Measurements from ENCODE around the gene COMMD4.
A peak's percentile ranks its signal among the peaks of the same experiment; 100 is the strongest.
"Not testable (repeated sequence)": the region's sequence is repeated elsewhere in the genome, so short reads cannot be mapped to it uniquely, and the experiment has no call there.

The COMMD4 gene
- total RNA-seq, result 10.4 to 16.5 (median 13.3) reads per million in 3 donors

DNA sequence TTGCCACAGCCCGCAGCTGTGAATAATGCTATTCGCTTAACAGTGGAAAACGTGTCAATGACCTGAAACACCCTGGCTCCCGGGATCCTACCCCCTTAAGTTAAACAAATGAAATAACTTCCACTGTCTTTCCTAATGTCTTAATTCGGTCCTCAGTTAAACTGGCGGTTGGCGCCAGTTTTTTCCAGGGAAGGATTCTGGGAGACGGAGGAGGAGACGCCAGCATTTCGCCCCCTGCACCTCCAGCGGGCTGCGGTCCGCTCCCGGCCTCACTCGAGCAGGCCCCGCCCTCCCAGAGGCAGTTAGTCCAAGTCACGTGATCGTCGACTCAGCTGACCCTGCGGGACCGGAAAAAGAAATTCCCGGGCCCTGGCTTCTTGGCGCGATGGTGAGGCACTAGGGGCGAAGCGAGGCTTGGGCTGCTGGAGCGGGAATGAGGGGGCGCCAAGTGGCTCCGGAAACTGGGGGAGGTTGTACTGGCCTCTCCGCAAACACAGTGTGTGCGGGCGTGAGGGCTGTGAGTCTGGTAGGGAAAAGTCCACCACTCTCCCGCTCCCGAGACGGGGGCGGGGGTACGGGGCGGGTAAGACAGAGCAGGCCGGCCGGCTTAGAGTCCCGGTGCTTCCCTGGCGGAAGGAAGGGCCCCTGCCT, at the start of gene COMMD4:
Gene COMMD4, plus strand, starts transcription at position 359 of the 651 bp plus-strand sequence. Its CDS starts 27 bp downstream, at position 386.
- H3K27me3 ChIP-seq (replicated peaks; ENCODE audit: control insufficient read depth, insufficient read depth, low read length, poor library complexity, severe bottlenecking), result no peaks in the 10 kb centered on the region
- peaks cover 11% of the 10 kb centered on the region for H3K4me1 ChIP-seq (ENCODE audit: control insufficient read depth, insufficient read depth, low read length, poor library complexity, severe bottlenecking)
- peaks cover 5% of the 10 kb centered on the region for H3K36me3 ChIP-seq (ENCODE audit: control insufficient read depth, insufficient read depth, low read length)
- H3K9me3 ChIP-seq (ENCODE audit: control insufficient read depth, low read length), result no peaks in the 10 kb centered on the region
- DNase-seq, result peak; percentile 51 to 66 (median 55)
- peak within 1 kb of the TSS; percentile 59 for H3K4me3 ChIP-seq (ENCODE audit: insufficient read depth, low read depth, low read length, poor library complexity, severe bottlenecking)
- peak within 1 kb of the TSS; percentile 35 for H3K27ac ChIP-seq (ENCODE audit: insufficient read depth, low read length, poor library complexity, severe bottlenecking)

DNA sequence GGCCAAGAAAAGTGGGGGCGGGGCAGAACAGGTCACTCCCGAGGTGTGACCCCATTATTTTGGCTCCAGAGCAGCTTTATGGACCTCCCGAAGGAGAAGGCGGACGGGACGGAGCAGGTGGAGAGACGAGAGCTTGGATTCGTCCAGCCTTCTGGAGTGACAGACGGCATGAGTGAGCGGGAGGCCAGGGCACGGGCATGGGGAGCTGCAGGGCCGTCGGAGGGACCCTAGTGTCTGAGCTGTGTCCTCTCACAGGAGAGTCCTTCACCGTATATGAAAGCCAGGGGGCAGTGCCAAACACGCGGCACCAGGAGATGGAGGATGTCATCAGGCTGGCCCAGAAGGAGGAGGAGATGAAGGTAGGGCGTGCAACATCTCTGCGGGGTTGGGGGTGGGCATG, 42.2 kb upstream of the COMMD4 start:
- H3K27me3 ChIP-seq (replicated peaks; ENCODE audit: control insufficient read depth, insufficient read depth, low read length, poor library complexity, severe bottlenecking); DNase-seq; H3K4me1 ChIP-seq (ENCODE audit: control insufficient read depth, insufficient read depth, low read length, poor library complexity, severe bottlenecking): not testable (repeated sequence)

DNA sequence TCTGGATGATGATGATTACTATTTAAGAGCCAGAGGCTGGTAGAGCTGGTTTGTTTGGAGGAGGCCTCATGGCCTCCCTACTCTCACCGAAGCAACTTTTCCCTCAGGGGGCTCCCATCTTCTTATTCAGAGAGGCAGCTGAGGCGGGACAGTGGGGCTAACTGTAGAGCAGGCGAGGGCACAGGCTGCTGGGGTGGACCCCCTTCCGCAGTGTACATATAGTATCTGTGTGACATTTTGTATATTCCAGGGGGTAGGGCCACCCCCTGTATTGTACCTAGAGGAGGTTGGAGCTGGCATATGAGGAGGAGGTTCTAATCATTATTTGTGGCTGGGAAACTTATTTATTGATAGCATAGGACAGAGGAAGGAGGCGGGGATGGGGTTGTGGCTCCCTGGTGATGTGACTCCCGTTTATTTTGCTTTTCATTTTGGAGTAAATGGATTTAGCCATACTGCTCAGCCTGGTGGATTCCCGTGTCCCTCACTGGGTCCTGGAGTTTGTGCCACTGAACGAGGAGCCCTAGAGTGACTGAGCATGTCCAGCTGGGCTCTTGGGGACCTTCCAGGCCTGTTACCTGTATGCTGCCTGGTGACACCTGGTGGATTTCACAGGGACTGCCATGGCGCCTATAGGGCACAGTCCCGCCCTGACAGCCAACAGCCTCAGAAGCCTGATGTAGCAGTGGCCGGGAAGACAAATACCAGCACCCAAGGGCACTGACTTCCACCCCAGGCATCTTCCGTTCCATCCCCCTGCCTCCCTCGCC, 37.1 kb upstream of the COMMD4 start:
- H3K4me1 ChIP-seq (ENCODE audit: control insufficient read depth, insufficient read depth, low read length, poor library complexity, severe bottlenecking); H3K9me3 ChIP-seq (ENCODE audit: control insufficient read depth, low read length); H3K36me3 ChIP-seq (ENCODE audit: control insufficient read depth, insufficient read depth, low read length); H3K27me3 ChIP-seq (replicated peaks; ENCODE audit: control insufficient read depth, insufficient read depth, low read length, poor library complexity, severe bottlenecking); H3K4me3 ChIP-seq (ENCODE audit: insufficient read depth, low read depth, low read length, poor library complexity, severe bottlenecking); H3K27ac ChIP-seq (ENCODE audit: insufficient read depth, low read length, poor library complexity, severe bottlenecking); DNase-seq: not testable (repeated sequence)

More for the DNA sequence above, 42.2 kb upstream of the COMMD4 start:
- H3K9me3 ChIP-seq (ENCODE audit: control insufficient read depth, low read length); H3K27ac ChIP-seq (ENCODE audit: insufficient read depth, low read length, poor library complexity, severe bottlenecking); H3K4me3 ChIP-seq (ENCODE audit: insufficient read depth, low read depth, low read length, poor library complexity, severe bottlenecking); H3K36me3 ChIP-seq (ENCODE audit: control insufficient read depth, insufficient read depth, low read length): not testable (repeated sequence)

DNA sequence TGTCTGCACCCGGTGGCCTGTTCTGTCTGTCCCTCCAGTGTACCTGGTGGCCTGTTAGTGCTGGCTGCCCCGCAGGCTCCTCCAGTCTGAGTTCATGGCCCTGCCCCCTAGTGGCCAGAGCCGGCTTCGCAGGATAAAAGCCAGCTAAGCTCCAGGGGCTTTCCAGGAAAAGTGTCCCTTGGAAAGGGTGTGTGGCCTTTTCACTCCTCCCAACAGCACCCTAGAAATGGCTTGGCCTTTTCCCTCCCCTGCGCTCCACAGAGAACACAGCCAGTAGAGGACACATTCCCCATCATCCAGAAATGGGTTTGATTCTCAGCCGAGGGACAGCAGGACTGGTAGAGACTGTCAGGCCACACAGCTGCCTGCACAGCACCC, 36.6 kb upstream of the COMMD4 start:
- peak; percentile 19 to 47 (median 38) for DNase-seq

DNA sequence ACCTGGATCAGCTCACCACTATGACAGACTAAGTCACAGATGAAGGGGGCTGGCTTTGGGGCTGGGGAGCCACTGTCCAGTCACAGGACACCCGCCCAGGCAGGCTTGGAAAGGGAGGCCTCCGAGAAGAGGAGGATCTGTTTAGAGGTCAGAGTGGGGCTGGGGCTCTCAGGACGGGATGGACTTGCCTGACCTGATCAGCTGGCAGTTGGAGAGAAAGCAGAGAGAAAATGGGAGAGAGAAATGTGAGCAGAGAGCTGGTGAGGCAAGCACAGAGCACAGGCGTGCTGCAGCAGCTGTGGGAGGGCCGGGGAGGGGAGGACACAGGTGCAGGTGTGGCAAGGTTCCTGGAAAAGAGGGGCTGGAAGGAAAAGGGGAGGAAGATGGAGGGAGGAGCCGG, 35.8 kb upstream of the COMMD4 start:
- not testable (repeated sequence) for H3K9me3 ChIP-seq (ENCODE audit: control insufficient read depth, low read length); DNase-seq; H3K36me3 ChIP-seq (ENCODE audit: control insufficient read depth, insufficient read depth, low read length); H3K4me1 ChIP-seq (ENCODE audit: control insufficient read depth, insufficient read depth, low read length, poor library complexity, severe bottlenecking); H3K27ac ChIP-seq (ENCODE audit: insufficient read depth, low read length, poor library complexity, severe bottlenecking); H3K4me3 ChIP-seq (ENCODE audit: insufficient read depth, low read depth, low read length, poor library complexity, severe bottlenecking); H3K27me3 ChIP-seq (replicated peaks; ENCODE audit: control insufficient read depth, insufficient read depth, low read length, poor library complexity, severe bottlenecking)

More for the DNA sequence above, 36.6 kb upstream of the COMMD4 start:
- not testable (repeated sequence) for H3K36me3 ChIP-seq (ENCODE audit: control insufficient read depth, insufficient read depth, low read length); H3K4me3 ChIP-seq (ENCODE audit: insufficient read depth, low read depth, low read length, poor library complexity, severe bottlenecking); H3K27me3 ChIP-seq (replicated peaks; ENCODE audit: control insufficient read depth, insufficient read depth, low read length, poor library complexity, severe bottlenecking); H3K9me3 ChIP-seq (ENCODE audit: control insufficient read depth, low read length); H3K27ac ChIP-seq (ENCODE audit: insufficient read depth, low read length, poor library complexity, severe bottlenecking); H3K4me1 ChIP-seq (ENCODE audit: control insufficient read depth, insufficient read depth, low read length, poor library complexity, severe bottlenecking)

GRCh38 chr15:75302318-75302717, 33.5 kb upstream of the COMMD4 start:
- H3K36me3 ChIP-seq (ENCODE audit: control insufficient read depth, insufficient read depth, low read length), result no peaks in the 10 kb centered on the region
- no peak for DNase-seq
- no peaks in the 10 kb centered on the region for H3K27me3 ChIP-seq (replicated peaks; ENCODE audit: control insufficient read depth, insufficient read depth, low read length, poor library complexity, severe bottlenecking)
- no peak overlapping the region for H3K27ac ChIP-seq (ENCODE audit: insufficient read depth, low read length, poor library complexity, severe bottlenecking)
- H3K4me1 ChIP-seq (ENCODE audit: control insufficient read depth, insufficient read depth, low read length, poor library complexity, severe bottlenecking), result no peaks in the 10 kb centered on the region
- no peaks in the 10 kb centered on the region for H3K9me3 ChIP-seq (ENCODE audit: control insufficient read depth, low read length)
- H3K4me3 ChIP-seq (ENCODE audit: insufficient read depth, low read depth, low read length, poor library complexity, severe bottlenecking), result no peak overlapping the region

GRCh38 chr15:75302753-75303152, 33.1 kb upstream of the COMMD4 start:
- H3K9me3 ChIP-seq (ENCODE audit: control insufficient read depth, low read length); H3K4me3 ChIP-seq (ENCODE audit: insufficient read depth, low read depth, low read length, poor library complexity, severe bottlenecking); H3K4me1 ChIP-seq (ENCODE audit: control insufficient read depth, insufficient read depth, low read length, poor library complexity, severe bottlenecking); H3K36me3 ChIP-seq (ENCODE audit: control insufficient read depth, insufficient read depth, low read length); H3K27ac ChIP-seq (ENCODE audit: insufficient read depth, low read length, poor library complexity, severe bottlenecking); H3K27me3 ChIP-seq (replicated peaks; ENCODE audit: control insufficient read depth, insufficient read depth, low read length, poor library complexity, severe bottlenecking); DNase-seq: not testable (repeated sequence)

DNA sequence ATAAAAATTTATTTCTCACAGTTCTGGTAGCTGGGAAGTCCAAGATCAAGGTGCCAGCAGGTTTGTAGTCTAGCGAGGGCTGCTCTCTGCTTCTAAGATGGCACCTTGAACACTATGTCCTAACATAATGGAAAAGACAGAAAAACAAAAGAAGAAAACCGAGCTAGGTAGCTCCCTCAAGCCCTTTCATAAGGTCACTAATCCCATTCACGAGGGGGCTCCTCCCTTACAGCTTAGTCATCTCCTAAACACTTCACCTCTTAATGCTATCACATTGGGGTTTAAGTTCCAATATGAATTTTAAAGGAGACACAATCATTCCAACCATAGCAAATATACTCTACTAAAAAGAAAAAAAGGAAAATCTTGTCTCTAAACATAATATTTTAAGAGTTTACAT, 29.7 kb upstream of the COMMD4 start:
- H3K4me3 ChIP-seq (ENCODE audit: insufficient read depth, low read depth, low read length, poor library complexity, severe bottlenecking), result no peak overlapping the region
- no peak overlapping the region for H3K27ac ChIP-seq (ENCODE audit: insufficient read depth, low read length, poor library complexity, severe bottlenecking)
- no peaks in the 10 kb centered on the region for H3K36me3 ChIP-seq (ENCODE audit: control insufficient read depth, insufficient read depth, low read length)
- no peak for DNase-seq
- no peaks in the 10 kb centered on the region for H3K27me3 ChIP-seq (replicated peaks; ENCODE audit: control insufficient read depth, insufficient read depth, low read length, poor library complexity, severe bottlenecking)
- no peaks in the 10 kb centered on the region for H3K4me1 ChIP-seq (ENCODE audit: control insufficient read depth, insufficient read depth, low read length, poor library complexity, severe bottlenecking)
- no peaks in the 10 kb centered on the region for H3K9me3 ChIP-seq (ENCODE audit: control insufficient read depth, low read length)

GRCh38 chr15:75307778-75308390, 28.0 kb upstream of the COMMD4 start:
- Histone ChIP-seq H3K27ac (ENCODE audit: insufficient read depth, low read length, poor library complexity, severe bottlenecking) (no peak overlapping the region), H3K36me3 (ENCODE audit: control insufficient read depth, insufficient read depth, low read length) (no peaks in the 10 kb centered on the region), H3K27me3 (replicated peaks; ENCODE audit: control insufficient read depth, insufficient read depth, low read length, poor library complexity, severe bottlenecking) (no peaks in the 10 kb centered on the region), H3K4me3 (ENCODE audit: insufficient read depth, low read depth, low read length, poor library complexity, severe bottlenecking) (no peak overlapping the region), H3K9me3 (ENCODE audit: control insufficient read depth, low read length) (no peaks in the 10 kb centered on the region), H3K4me1 (ENCODE audit: control insufficient read depth, insufficient read depth, low read length, poor library complexity, severe bottlenecking) (no peaks in the 10 kb centered on the region)
- DNase-seq, result no peak

DNA sequence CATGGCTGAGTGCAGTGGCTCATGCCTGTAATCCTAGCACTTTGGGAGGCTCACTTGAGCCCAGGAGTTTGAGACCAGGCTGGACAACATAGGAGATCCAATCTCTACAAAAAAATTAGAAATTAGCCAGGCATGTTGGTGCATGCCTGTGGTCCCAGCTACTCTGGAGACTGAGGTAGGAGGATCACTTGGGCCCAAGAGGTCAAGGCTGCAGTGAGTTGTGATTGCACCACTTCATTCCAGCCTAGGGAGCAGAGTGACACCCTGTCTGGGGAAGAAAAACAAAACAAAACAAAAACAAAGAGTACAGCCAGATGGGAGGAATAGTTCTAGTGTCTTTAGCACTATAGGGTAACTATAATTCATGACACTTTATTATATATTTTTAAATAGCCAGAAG, 26.2 kb upstream of the COMMD4 start:
- no peaks in the 10 kb centered on the region for H3K9me3 ChIP-seq (ENCODE audit: control insufficient read depth, low read length)
- H3K36me3 ChIP-seq (ENCODE audit: control insufficient read depth, insufficient read depth, low read length), result no peaks in the 10 kb centered on the region
- no peak overlapping the region for H3K4me3 ChIP-seq (ENCODE audit: insufficient read depth, low read depth, low read length, poor library complexity, severe bottlenecking)
- no peak for DNase-seq
- H3K27me3 ChIP-seq (replicated peaks; ENCODE audit: control insufficient read depth, insufficient read depth, low read length, poor library complexity, severe bottlenecking), result no peaks in the 10 kb centered on the region
- no peaks in the 10 kb centered on the region for H3K4me1 ChIP-seq (ENCODE audit: control insufficient read depth, insufficient read depth, low read length, poor library complexity, severe bottlenecking)
- H3K27ac ChIP-seq (ENCODE audit: insufficient read depth, low read length, poor library complexity, severe bottlenecking), result no peak overlapping the region
